Nephron progenitor cell (in vitro differentiated cells): Measurements from ENCODE around the gene PRIMA1.
A peak's percentile ranks its signal among the peaks of the same experiment; 100 is the strongest.

Source experiments
- DNase-seq: peaks from one replicate; pipeline ENCODE4 v3.0.0; 2021
- H3K27ac Mint-ChIP-seq: 2 replicates; pipeline ENCODE4 v1.8.0; 2021; ENCODE audit warnings: mild to moderate bottlenecking, moderate library complexity, mixed read lengths
- H3K27me3 Mint-ChIP-seq: 2 replicates; pipeline ENCODE4 v1.8.0; 2021; ENCODE audit warnings: mild to moderate bottlenecking, low read depth, mixed read lengths; ENCODE audit not compliant: poor library complexity
- H3K36me3 Mint-ChIP-seq: 2 replicates; pipeline ENCODE4 v1.8.0; 2021; ENCODE audit warnings: low read depth, mixed read lengths
- H3K4me1 Mint-ChIP-seq: 2 replicates; pipeline ENCODE4 v1.8.0; 2021; ENCODE audit warnings: mixed read lengths
- H3K4me3 Mint-ChIP-seq: 2 replicates; pipeline ENCODE4 v1.8.0; 2021; ENCODE audit warnings: mild to moderate bottlenecking, moderate library complexity, mixed read lengths
- H3K9me3 Mint-ChIP-seq: 2 replicates; pipeline ENCODE4 v1.8.0; 2021; ENCODE audit warnings: mild to moderate bottlenecking, moderate library complexity, mixed read lengths
- TF ChIP-seq, protein P1 (sequence below): fragments of 200-600 bp; sonication (generic); IDR thresholded peaks from 2 replicates; pipeline ENCODE4 v1.5.0; 2021; ENCODE audit warnings: antibody characterized with exemption

PRIMA1 gene

DNA sequence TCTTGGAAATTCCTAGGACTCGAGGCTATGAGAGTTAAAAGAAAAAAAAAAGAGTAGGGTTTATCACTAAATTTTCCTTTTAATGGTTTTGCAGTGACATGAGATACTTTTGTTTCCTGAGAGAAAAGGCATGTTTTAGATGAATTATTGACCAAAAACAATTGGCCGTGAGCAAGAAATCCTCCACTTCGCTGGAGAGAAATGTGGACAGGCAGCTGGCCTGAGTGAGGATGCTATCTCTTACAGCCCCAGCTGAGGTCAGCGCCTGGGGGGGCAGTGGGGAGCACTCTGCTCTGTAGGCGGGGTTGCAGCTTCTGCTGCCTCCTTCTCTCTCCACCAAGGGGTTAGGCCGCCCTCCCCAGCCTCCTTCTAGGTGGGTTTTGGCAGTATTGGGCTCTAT is 54.7 kb downstream of the PRIMA1 start:
- Mint-ChIP-seq H3K36me3 (no peaks in the 10 kb centered on the region), H3K4me1 (peaks cover 36% of the 10 kb centered on the region), H3K27me3 (peaks cover 9% of the 10 kb centered on the region), H3K27ac (no peak overlapping the region), H3K4me3 (no peak overlapping the region), H3K9me3 (no peaks in the 10 kb centered on the region)
- TF ChIP-seq, protein P1, sequence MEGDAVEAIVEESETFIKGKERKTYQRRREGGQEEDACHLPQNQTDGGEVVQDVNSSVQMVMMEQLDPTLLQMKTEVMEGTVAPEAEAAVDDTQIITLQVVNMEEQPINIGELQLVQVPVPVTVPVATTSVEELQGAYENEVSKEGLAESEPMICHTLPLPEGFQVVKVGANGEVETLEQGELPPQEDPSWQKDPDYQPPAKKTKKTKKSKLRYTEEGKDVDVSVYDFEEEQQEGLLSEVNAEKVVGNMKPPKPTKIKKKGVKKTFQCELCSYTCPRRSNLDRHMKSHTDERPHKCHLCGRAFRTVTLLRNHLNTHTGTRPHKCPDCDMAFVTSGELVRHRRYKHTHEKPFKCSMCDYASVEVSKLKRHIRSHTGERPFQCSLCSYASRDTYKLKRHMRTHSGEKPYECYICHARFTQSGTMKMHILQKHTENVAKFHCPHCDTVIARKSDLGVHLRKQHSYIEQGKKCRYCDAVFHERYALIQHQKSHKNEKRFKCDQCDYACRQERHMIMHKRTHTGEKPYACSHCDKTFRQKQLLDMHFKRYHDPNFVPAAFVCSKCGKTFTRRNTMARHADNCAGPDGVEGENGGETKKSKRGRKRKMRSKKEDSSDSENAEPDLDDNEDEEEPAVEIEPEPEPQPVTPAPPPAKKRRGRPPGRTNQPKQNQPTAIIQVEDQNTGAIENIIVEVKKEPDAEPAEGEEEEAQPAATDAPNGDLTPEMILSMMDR = no peak
- no peak for DNase-seq

DNA sequence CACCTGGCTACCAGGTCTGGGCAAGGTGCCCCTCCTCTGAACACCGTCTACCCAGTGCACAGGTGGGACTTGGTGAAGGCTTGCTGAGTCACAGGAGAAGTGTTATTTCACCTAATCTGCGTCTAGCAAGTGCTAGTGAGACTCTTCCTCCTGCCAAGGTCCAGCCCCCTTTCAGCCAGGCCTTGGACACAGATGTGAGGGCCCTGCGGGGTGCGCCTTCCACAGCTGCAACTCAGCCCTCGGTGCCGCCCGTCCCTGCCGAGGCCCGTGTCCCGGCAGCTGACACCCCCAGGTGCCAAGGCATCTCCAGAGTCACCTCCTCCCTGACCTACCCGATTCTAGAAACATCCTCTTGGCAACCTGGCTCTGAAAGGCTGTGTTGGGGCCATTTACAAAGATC is 55.1 kb downstream of the PRIMA1 start:
- H3K36me3 Mint-ChIP-seq = no peaks in the 10 kb centered on the region
- no peak overlapping the region for H3K4me3 Mint-ChIP-seq
- H3K4me1 Mint-ChIP-seq = peaks cover 36% of the 10 kb centered on the region
- H3K27me3 Mint-ChIP-seq = peaks cover 9% of the 10 kb centered on the region
- TF ChIP-seq, protein P1 = no peak
- H3K27ac Mint-ChIP-seq = no peak overlapping the region
- no peak for DNase-seq
- no peaks in the 10 kb centered on the region for H3K9me3 Mint-ChIP-seq

DNA sequence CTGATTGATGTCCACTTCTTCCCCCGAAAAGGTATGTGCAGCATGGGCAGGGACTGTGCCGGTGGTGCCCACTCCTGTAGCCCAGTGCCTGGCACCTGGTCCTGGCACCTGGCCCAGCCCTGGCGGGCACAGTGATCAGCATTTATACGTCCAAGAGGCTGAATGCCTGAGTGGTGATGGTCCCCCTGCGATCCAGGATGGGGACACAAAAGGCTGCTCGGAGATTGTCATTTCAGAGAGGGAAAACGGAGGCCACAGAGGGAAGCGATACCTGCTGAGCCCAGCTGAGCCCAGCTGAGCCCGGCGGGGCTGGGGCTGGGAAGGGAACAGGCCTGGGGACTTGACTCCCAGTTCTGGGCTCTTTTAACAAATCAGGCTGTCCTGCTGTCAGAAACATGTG is 55.8 kb downstream of the PRIMA1 start:
- TF ChIP-seq, protein P1 = no peak
- Mint-ChIP-seq H3K4me1 (peaks cover 37% of the 10 kb centered on the region), H3K36me3 (no peaks in the 10 kb centered on the region), H3K9me3 (no peaks in the 10 kb centered on the region), H3K27ac (no peak overlapping the region), H3K4me3 (no peak overlapping the region), H3K27me3 (peaks cover 9% of the 10 kb centered on the region)
- no peak for DNase-seq

DNA sequence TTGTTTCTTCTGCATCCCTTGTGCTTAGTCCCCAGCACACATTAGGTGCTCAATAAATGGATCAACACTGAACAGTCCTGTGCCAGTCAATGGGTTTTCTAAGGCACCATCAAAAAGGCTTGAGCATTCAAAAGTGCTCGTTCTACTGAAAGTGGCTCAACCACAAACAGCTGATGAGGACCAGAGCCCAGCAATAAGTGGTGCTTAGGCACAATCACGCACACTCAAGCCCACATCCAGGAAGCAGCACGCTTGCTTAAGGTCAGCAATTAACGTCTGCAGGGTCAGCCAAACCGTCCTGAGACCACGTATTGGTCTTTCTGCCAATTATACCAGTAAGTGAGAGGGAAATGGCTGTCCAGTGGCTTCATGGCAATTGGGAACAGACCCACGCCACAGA is 56.5 kb downstream of the PRIMA1 start:
- DNase-seq = no peak
- TF ChIP-seq, protein P1 = no peak
- H3K27ac Mint-ChIP-seq = no peak overlapping the region
- H3K9me3 Mint-ChIP-seq = no peaks in the 10 kb centered on the region
- H3K27me3 Mint-ChIP-seq = peaks cover 9% of the 10 kb centered on the region
- no peak overlapping the region for H3K4me3 Mint-ChIP-seq
- peaks cover 38% of the 10 kb centered on the region for H3K4me1 Mint-ChIP-seq
- H3K36me3 Mint-ChIP-seq = no peaks in the 10 kb centered on the region

DNA sequence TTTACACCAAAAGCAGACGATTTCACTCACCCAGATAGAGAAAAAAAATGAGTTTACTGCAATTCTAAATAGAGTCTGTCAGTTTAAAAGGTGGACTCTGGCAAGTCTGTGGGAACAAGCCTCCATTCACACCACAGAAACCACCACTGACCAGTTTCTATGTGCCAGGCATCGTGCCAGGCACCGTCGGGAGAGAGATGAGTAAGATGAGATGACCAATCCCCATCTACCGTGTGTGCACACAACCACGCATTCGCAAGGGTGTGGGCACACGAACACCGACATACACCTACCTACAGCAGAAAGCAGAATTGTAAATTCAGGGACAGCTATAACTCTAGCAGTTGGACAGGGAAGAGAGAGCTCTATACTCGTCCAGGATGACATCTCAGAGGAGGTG is 58.3 kb downstream of the PRIMA1 start:
- peaks cover 9% of the 10 kb centered on the region for H3K27me3 Mint-ChIP-seq
- TF ChIP-seq, protein P1 = no peak
- H3K9me3 Mint-ChIP-seq = no peaks in the 10 kb centered on the region
- peak overlapping the region; percentile 31 for H3K27ac Mint-ChIP-seq
- DNase-seq = no peak
- H3K36me3 Mint-ChIP-seq = no peaks in the 10 kb centered on the region
- H3K4me3 Mint-ChIP-seq = no peak overlapping the region
- peaks cover 33% of the 10 kb centered on the region for H3K4me1 Mint-ChIP-seq

DNA sequence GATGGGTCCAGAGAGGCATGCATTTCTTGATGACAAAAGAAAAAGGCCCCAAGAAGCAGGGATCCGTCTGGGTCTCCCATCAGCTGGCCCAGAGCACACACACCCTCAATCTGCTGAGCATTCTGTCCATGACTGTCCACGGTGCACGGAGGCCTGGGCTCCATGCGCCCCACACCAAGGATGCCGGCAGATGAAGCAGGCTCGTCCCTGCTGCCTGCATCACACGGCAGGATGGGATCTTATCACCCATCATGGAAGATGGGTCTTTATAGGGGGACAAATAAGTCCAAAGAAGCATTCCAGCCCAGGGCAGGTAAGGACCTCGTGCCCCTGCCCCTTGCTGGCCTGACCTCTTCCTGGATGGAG is 59.7 kb downstream of the PRIMA1 start:
- Mint-ChIP-seq H3K27ac (no peak overlapping the region), H3K36me3 (no peaks in the 10 kb centered on the region), H3K9me3 (no peaks in the 10 kb centered on the region), H3K27me3 (peaks cover 9% of the 10 kb centered on the region), H3K4me3 (no peak overlapping the region), H3K4me1 (peaks cover 23% of the 10 kb centered on the region)
- TF ChIP-seq, protein P1 = no peak
- DNase-seq = no peak
